Middle frontal gyrus (tissue), 1 donor: Measurements from ENCODE around the gene KRT222.
A peak's percentile ranks its signal among the peaks of the same experiment; 100 is the strongest.

Source experiments
- DNase-seq: peaks from one replicate; pipeline ENCODE4 v3.0.0-alpha.2; 2015; ENCODE audit warnings: low spot score; ENCODE audit errors: extremely low spot score

The KRT222 gene

GRCh38 chr17:40658396-40658795, 6.6 kb downstream of the KRT222 start:
- no peak for DNase-seq

GRCh38 chr17:40651939-40652338, 13.0 kb downstream of the KRT222 start:
- DNase-seq: no peak

DNA sequence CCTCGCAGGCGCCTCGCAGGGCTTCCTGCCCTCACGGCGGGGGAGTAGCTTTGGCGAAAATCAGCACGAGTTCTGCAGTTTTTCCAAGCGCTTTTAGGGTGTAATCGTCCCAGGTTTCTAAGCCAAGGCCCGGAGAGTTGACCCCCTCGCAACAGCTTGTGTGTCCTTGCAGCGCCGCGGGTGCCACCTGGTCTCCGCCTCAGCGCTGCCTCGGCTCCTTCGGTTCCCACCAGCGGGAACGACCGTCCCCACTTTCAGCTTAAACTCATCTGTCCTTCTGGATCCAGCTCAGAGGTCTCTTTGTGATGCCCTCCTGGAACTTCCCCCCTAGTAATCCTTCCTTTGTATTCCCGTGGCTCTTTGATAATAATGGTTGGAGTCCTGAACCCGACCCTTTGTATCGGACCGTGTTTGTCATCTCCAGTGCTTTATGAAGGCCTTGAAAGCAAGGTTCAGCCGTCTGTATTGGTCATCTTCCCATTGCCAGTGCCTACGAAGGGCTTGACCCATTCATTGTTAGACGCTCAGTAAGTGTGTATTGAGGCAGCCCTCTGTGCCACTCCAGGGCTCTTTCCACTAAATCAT, 16.5 kb downstream of the KRT222 start:
- DNase-seq: no peak

GRCh38 chr17:40647624-40648383, 17.2 kb downstream of the KRT222 start, which contains the start of gene SMARCE1:
SMARCE1 (minus strand) TSS chr17:40647818; CDS start chr17:40645802, 2,016 bp downstream.
- DNase-seq: peak; percentile 29

DNA sequence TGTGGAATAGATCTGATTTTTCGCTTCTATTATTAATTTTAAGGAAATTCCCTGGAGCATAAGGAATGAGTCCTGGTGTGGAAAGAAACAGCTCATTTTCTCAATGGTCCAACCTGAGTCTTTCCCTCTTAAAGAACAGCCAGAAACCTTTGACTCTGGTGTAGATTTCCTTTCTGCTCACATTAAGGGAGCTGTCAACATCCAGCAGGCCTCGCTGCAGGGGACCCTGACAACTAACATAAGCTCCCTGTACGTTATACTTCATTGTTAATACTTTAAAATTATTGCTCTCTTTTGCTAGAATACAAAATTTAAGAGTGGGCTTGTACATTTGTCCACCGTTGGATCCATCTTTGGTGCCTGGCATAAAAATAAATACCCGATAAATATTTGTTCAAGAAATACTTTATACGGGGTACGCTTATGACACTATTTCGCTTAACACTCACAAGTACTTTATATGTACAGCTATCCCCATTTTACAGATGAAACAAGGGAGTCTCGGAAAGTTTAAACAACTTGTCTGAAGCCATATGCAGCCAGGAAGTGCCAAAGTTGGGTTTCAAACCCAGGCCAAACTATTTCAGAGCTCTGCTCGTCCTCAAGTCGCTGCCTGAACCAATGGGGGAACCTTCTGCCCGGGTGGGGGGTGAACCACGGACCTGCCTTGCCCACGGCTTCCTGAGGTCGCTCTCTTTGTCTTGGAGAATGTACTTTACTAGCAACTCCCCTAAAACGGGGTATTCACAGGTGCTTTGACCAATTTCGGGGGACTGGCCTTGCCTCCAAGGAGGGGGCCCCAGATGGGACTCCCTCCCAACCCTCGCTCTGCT, 18.0 kb downstream of the KRT222 start:
- no peak for DNase-seq

- no peak for DNase-seq
Observed at GRCh38 chr17:40645943-40646342, 19.0 kb downstream of the KRT222 start.

- no peak for DNase-seq
Observed at GRCh38 chr17:40645291-40645690, 19.7 kb downstream of the KRT222 start.

- no peak for DNase-seq
Observed at GRCh38 chr17:40637931-40638330, 27.0 kb downstream of the KRT222 start.

DNA sequence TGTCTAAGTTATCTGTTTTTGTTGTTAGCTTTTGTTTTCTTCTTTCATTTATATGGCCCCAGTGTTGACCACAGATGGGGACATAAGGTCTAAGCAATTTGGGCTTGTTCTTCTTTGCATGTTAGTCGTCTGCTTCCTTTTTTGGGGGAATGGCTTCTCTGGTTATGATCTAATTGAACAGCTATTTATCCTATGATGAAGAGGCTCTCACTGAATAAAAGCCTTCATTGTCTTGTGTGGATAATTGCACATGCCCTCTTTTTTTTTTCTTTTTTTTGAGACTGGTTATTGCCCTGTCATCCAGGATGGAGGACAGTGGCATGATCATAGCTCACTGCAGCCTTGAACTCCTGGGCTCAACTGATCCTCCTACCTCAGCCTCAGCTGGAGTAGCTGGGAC, 31.1 kb downstream of the KRT222 start:
- DNase-seq: no peak

DNA sequence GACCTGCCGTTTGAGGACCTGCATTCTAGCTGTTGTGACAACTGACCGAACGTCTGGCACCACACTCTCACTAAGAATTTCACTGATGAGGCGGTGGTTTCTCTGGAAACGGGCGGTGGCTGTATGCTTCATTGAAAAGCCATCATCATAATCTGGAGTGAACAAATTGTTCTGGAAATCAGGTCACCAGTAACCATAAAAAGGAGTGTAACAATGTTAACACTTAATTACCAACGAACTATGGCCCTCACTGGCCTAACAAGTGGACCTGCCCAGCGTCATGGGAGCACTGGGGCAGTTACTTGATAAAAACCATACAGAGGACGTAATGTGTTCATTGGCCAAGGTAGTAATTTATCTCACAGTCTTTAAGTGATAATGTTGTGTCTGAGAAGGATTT, 32.8 kb downstream of the KRT222 start:
- no peak for DNase-seq

- no peak for DNase-seq
Observed at GRCh38 chr17:40629842-40630241, 35.1 kb downstream of the KRT222 start.

GRCh38 chr17:40625311-40625710, 39.7 kb downstream of the KRT222 start:
- no peak for DNase-seq

DNA sequence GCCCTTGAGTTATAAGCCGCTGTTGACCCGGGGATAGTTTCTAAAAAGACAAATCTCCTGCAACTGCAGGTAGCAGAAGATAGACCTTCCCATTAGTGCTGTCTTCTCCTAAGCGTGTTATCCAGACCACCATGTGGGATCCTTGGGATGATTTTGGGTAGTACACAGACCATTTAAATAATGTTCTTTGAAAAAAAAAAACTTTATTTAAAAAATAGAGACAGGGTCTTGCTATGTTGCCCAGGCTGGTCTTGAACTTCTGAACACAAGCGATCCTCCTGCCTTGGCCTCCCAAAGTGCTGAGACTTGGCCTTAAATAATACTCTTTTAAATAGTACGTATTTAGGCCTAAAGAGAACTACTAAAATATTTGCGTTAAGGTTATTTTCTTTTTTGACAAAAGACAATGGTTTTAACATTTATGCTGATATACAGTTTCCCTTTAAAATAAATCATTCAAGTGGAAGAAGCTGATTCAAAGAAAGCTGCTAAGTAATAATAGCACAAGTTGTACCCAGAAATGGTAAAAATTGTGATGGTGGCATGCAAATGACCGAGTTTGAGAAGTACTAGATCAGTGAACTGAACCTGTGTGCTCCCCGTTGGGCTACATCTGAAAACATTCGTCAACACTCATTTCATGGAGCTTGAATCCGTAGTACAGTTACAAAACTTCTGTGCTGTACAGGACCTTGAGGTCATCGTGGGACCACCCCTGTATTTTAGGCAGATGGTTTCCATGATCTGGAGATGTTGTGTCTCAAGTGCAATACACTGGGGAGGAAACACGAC, 41.4 kb downstream of the KRT222 start:
- DNase-seq: no peak

GRCh38 chr17:40622509-40622928, 42.5 kb downstream of the KRT222 start:
- DNase-seq: no peak

- DNase-seq: no peak
Observed at GRCh38 chr17:40621578-40621977, 43.4 kb downstream of the KRT222 start.

DNA sequence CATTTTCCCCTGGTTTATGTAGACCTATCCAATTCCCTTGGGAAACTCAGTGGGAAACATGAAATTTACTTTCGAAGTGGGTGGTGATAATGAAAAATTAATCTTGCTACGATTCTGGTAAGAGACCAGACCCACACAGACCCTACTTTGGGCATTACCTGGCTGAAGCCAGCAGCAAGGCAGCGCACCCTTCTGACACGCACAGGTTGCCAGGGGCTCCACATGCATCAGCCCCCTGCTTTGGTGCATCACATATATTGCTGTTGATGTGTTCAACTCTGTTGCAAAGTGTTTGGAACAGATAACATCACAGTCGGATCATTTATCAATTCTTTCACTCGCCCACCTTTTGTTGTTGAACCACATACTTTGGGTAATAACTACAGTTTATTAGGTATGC, 44.0 kb downstream of the KRT222 start:
- DNase-seq: no peak

DNA sequence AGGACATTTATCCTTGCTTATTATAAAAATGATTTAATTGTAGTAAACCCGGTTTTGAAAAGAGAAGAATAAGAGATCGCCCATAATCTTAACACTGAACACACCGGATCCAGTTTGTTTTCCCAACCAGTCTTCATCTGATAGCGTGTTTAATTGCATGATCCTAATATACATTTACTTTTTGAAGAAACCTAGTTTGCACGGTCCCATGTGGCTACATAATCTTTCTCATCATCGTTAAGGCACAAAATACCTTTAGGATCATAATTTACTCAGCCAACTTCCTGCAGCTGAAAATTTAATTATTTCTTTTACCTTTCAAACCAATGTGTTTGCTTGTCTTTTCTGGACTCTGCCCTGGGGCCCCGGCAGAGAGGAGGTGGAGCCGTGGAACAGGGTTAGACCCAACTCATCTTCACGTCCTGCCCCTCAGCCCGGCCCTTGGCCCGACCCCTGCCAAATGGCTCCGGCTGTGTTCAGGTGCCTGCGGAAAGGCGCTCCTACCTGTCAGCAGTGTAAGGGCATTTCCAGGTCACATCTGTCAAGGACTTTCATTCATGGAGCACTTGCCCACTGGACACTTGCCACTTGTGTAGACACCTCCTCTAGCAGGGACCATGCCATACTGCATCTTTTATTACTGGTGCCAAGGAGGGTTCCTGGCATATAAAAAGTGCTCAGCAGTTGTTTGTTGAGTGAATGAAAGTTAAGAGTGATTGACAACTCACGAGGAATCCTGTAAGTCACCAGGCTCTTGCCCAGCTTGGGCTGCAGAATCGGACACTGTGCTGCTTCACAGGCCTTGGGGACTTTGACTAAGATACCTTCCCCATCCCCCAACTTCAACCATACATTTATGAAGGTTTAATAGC, 46.0 kb downstream of the KRT222 start:
- DNase-seq: no peak

DNA sequence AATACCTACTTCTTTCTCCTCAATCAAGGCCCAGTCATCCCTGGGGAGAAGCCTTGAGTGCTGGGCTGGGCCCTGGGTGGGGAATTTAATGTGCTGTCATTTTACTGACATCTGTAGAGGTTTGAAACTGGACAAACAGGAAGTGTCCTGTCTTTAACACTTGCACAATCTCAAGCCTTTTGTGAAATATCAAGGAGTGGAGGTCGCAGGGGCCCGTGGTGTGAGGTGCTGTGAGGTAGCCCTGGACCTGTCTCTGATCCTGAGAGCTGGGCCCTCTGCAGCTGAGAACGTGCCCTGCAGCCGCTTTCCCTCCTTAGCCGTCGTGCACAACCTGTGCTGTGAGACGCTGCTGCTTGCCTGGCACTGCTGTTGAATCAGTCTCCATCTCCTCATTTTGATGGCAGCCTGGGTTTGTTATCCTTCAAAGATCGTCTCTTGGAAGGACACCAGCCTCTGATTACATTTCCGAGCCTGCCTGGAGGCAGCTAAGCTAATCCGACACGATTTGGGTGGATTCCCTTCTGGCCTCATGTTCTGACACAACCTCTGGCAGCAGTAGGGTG, 47.2 kb downstream of the KRT222 start:
- DNase-seq: no peak

DNA sequence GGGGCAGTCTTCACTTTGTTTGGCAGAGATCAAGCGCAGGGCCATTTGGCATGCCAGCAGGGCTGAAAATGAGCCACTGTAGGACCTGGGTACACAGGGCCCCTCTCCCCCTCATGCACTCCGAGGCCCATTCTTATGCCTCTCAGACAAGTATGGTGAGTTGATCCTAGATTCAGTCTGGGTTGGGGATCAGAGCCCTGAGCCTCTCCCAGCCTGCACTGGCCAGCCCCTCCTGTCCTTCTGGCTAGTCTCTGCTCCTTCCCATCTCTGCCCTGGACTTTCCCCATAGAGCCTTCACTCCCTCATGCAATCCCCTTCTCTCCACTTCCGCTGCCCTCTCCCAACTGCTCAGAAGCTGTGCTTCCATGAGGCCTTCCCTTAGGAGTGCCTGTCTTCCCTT, 48.4 kb downstream of the KRT222 start:
- DNase-seq: no peak

DNA sequence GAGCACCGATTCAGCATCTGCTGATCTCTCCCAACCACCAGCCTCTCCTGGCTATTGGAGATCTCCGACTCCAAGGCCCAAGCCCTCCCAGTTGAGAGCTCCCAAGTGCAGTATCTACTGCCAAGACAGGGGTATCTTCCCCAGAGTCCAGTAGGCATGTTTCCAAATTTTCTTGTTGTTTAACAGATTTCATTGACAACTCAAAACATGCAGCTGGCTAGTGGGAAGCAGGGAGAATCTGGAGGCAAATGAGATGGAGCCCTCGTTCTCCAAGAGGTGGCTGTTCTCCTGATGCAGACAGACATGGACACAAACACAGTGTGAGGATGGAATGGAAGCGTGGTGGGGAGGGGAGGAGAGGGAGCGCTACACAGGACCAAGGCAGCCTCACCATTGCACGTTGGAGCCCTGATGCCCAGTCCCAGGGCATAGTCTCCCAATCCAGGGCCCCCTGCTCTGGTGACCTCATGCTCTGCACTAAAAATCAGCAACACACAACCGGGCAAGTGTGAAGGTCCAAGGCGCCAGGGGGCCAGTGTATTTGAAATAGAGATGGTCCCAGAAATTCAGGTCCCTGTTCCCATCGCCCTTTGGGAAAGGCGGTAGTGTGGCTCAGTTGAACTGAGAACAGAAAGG, 49.0 kb downstream of the KRT222 start:
- DNase-seq: no peak
